HG03460 (cell line): ENCODE measurements around the gene TMEM156.
"Not testable (repeated sequence)": the region's sequence is repeated elsewhere in the genome, so short reads cannot be mapped to it uniquely, and the experiment has no call there.

ENCODE experiments used
- ATAC-seq: cut with Tn5 transposase; IDR thresholded peaks from one replicate; pipeline ENCODE4 v1.9.1; 2021; ENCODE audit not compliant: unreplicated experiment

TMEM156 gene

DNA sequence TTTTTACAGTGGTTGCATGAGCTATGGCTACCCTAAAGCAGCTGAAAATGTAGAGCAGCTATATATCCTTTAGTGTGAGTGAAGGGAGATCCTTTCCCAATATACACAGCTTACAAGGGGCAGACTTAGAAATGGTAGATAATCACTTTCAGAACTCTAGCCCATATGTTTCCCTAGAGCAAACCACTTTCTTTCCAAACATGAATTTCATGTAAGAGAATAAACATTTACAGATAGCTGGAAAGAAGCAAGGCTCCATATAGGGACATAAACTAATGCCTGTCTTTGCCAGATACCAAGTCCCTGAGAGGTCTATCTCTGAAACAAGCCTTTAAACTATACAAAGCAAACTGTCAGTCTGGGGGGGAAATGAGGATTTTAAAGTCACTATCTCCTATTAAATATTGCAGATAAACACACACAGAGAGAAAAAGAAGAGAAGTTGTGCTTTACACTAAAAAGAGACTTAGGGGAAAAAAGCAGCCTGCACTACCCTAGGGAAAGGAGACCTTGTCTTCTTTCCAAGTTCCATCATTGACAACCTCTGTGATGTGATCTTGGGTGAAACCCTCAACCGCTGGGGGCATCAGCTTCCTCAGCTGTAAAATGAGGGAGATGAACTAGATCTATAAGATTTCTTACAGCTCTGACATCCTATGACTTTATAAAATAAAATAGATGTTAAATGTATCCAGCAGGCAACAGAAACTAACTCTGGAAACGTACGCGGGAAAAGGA lies 73.6 kb downstream of the TMEM156 start:
- ATAC-seq: no peak

DNA sequence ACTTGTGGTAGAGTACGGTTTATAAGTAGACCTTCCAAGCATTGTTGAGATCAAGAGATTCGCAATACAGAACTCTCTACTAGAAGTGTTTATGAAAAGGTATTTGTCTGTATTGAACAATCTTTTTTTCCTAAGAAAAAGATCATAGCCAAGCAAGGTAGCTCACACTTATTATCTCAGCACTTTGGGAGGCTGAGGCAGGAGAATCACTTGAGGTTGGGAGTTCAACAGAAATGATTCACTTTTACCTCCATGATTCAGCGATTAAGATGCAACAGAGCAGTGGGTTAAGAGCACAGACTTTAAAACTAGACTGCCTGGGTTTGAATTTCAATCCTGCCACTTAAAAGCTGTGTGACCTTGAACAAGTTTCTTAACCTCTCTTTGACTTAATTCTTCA lies 74.3 kb downstream of the TMEM156 start:
- ATAC-seq: no peak

DNA sequence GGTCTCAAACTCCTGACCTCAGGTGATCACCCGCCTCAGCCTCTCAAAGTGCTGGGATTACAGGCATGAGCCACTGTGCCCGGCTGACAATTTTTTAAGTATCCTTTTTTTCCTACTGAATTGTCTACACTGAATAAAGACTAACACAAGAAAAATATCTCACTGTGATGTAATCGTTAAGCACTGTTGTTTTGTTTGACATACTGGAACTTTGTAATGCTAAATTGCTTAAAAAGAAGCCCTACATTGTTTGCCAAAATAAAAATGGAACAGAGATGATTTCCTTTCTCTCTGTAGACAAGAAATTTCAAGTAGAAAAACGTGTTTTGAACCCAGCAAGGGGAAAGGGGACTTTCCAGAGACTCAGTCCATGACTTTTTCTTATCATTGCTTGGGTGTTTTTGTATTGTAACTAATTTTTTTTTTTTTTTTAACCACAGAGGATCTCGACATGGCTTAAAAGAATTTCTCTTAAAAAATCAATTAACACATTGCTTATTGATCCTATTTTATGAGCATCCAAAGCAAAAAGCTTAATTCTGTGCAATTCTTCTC lies 74.9 kb downstream of the TMEM156 start:
- ATAC-seq: no peak

DNA sequence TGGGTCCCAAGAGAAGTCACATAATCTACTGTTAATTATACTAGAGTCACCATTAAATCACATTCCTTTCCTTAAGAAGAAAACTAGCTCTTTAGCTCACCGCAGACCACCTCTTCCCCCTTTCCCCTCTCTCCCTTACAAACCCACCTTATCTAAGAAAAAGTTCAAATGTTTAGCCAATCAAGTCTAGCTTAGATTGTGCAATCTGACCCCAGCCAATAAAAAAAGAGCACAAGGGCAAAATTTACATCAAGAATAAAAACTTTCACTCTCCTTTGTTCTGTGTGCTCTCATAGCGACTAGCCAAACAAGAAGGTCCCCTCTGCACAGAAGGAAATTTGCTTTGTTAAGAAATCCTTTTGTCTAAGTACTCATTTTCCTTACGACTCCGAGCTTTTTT lies 76.3 kb downstream of the TMEM156 start:
- no peak for ATAC-seq

DNA sequence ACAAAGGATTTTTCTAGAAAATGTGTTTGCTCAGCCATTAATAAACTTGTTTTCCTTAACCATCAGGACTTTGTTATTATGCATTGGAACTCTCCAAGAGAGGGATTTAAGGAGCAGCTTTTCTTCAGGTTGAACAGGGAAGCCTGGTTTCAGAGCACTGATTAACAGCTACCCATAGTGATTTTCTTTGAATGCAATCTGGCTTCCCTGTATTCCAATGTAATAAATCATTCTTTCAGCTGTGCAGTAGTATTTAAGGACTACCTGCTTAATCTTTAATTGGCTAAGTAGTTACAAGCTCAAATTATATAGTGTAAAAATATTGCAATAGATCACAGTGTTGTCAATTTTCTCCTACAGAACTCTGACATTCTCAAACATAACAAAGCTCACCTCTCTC lies 77.5 kb downstream of the TMEM156 start:
- ATAC-seq: no peak

DNA sequence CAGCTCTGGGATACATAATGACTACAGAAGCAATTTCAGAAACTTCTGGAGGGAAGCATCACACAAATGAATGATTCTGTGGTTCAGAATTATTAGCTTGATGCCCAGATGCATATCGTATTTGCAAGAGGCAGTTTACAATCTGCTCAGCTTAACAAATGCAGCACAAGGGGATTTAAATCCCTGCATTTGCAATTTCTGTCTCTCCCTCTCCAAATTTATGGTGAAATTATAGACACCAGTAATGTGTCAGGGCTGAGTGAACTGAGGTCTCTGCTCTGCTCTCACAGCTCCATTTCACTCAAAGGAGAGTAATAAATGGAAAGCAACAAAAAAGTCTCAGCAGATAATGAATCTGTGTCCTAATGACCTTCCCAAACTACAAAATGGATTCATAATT lies 80.2 kb downstream of the TMEM156 start:
- no peak for ATAC-seq

DNA sequence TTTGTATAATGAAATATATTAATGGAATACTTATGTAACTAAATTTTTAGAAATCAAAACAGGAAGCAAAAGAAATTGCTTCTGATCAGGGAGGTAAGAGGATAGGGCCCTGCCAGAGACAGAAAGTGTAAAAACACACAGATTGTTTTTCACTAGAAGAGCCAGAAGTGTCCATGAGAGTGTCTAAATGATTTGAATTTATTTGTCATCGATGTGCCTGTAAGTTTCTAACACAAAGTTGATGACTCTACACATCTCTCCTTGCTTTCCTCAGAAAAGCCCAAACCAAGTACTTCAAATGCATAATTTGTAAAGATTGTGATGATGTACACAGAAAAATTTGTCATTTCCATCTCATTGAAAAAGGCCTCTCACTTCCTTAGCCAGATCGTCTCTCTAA lies 80.6 kb downstream of the TMEM156 start:
- ATAC-seq: no peak

DNA sequence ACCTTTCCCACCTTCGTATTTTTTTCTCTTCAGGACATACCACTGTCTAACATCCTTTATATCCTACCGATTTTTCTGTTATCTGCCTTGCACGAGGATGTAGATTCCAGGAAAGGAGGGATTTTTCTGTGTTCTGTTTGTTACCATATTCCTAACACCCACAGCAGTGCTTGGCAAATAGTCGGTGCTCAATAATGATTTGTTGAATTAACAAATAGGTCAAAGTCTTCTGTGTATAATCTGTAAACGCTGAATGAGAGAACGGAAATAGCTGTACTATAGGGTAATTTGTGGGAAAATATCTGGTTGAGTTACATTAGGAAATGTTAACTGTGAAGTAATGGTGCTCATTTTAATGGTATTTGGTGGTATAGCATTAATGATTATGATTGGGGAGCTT lies 81.5 kb downstream of the TMEM156 start:
- ATAC-seq: no peak

DNA sequence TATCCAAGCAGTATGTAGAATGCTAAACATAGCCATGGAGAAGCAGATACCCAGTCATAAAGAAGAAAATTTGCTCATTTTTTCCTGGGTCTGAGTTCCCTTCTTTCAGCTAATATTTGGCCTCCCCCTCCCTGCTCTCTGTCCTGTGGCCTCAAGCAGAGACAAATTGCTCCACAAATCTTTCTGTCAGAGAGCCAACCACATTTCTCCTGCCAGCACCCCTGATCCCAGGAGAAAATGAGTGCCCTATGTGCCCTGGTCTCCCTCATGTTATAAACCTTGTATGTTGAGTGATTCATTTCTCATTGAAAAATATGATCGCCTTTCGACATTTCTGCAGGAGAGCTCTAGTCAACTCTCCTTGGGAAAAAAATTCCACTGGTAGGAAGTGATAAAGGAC lies 82.0 kb downstream of the TMEM156 start:
- no peak for ATAC-seq

DNA sequence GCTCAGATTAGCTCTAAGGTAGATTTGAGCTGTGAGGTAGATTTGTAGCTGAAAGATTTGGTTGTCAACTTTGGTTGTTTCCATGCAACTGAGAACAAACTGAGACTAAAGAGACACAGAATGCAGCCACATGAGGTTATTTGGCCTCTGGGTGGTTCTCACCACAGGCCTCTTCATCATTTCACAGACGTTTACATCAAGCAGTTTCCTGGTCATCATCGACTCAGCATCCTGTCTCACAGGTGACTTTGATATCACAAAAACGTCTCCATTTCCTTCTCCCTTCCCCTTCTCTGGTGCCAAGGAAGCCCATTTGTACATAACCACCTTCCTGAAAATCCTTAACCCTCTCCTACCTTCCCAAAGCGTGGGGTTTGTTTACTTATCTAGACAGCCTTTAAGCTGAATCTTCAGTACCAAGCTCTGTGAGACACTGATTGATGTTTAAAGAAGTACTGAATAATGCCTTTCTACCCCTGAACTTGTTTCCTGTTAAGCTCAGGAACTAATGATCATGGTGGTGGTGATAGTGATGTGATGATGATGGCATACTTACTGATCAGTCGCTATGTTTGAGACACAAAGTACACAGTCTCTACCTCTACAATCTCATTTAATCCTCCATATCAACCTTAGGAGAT lies 82.7 kb downstream of the TMEM156 start:
- no peak for ATAC-seq

DNA sequence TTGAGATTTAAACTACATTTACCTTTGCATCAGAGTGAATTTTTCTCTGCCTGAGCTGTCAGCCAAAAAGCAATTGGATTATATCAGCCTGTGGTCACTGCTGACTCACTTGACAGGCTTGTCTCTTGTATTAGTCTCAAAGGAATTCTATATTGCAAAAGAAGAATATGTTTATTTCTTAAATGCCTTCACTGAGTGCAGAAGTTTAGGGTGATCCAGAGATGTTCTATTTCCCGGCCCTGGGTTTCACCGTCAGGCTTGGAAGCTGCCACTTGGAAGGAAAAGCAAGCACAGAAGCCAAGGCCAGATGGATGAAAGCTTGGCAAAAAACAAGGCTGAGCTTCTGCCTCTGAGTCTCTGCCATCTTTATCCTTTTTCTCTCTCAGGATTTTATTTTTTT lies 83.7 kb downstream of the TMEM156 start:
- no peak for ATAC-seq

DNA sequence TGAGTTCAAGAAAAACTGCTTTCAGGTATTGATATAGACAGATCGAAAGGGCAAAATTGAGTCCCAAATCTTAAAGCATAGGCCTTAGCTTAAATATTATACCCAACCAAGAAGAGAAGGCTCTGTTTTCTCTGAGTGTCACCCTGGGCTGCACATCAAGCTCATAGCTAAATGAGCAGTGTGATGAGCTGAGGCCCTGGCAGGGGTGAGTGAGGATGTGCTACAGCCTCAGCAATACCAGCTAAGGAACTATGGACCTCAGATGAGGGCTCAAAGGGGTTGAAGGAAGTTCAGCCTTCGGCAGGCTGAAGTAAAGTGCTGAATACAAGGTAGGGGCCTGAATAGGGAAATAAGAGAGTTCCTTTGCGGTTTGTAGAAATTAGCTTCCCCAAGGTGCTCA lies 85.3 kb downstream of the TMEM156 start:
- no peak for ATAC-seq

DNA sequence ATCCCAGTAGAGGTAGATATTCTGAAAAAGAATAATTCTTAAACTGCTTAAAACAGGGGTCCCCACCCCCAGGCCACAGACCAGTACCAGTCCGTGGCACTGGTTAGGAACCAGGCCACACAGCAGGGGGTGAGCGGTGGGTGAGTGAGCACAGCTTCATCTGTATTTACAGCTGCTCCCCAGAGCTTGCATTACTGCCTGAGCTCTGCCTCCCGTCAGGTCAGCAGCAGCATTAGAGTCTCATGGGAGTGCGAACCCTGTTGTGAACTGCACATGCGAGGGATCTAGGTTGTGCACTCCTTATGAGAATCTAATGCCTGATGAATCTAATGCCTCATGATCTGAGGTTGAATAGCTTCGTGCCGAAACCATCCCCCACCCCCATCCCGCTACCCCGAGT lies 87.8 kb downstream of the TMEM156 start:
- ATAC-seq: no peak

DNA sequence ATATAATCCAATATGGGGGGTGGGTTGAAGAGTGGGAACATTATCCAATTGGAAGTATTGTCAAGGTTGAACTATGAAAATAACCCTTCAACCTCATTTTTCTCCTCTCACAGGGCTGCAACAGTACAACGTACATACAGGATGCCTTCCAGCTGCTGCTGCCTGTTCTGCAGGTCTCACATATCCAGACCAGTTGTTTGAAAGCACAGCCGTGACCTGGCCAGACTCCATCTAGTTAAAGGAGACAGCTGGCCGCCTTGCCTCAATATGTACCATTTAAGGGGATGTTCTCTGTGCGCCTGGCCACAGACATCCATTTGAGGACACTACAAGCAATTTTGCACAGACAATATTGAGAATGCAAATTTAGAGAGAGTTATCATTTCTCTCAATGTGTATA lies 88.9 kb downstream of the TMEM156 start:
- no peak for ATAC-seq

DNA sequence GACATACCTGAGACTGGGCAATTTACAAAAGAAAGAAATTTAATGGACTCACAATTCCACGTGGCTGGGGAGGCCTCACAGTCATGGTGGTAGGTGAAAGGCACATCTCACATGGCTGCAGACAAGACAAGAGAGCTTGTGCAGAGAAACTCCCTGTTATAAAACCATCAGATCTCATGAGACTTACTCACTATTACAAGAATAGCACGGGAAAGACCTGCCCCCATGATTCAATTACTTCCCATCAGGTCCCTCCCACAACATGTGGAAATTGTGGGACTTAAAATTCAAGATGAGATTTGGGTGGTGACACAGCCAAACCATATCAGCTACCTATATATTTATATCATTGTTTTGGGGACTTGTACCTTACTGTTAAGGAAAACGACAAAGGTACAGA lies 90.3 kb downstream of the TMEM156 start:
- not testable (repeated sequence) for ATAC-seq

DNA sequence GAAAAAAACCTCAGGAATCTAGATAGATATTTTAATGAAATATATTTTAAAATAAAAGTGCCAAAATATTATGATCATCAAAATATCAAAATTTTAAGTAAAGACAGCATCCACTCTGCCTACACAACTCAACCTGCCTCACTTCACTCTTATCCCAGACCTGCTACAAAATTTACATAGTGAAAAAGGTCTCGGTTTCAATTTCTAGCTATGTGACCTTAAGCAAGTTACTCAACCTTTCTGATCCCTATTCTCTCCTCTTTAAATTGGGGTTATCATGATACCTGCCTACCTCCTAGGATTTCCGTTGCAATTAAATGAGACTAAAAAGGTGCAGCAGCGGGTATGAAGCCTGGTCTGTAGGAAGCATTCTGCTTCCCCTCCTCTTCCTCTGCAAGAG lies 91.7 kb downstream of the TMEM156 start:
- ATAC-seq: no peak

DNA sequence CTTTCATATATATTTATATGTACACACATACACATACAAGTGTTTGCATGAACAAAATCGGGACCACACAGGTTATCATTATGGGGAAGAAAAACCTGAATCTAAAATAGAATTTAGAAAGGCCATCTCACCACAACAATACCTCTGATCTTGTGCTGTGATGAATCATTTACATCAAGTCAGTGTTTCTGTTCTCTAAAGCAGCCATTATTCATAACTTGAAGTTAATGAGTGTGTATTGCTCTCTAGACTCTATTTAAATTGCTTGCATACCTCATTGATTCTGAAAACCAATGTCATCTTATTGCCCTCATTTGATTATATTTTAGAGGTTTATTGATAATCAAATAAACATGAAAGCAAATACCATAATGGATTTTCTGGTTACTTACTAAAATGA lies 93.0 kb downstream of the TMEM156 start:
- ATAC-seq: peak; percentile 95

DNA sequence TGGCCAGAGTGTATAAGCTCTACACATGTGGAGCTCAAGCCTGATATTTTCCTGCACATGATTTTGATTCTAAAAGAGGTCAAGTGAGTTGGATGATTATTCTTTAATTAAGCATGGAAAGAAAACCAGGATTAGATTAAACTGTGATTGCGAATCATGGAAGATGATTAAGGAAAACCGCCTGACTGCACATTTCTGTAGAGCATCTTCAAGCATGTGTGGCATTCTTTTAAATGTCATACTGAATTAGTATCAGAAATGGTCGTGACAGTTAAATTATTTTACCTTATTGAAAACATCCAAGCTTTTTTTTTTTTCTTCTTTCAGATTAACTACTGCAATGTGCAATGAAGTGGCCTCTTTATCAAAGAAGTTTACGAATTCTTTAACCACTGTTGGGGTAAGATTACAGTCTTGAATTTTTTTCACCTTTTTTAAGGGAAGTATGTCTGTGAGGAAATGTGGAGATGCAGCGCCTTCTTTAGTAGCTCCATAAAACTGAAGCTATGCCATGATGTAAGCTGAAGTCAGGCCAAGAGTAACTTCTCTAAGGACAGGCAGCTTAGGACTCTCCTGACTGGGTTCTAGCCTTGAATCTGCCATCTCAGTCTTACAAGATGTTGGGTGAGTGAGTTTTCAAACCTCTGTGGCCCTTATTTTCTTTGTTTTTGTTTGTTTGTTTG lies 96.7 kb downstream of the TMEM156 start:
- no peak for ATAC-seq

DNA sequence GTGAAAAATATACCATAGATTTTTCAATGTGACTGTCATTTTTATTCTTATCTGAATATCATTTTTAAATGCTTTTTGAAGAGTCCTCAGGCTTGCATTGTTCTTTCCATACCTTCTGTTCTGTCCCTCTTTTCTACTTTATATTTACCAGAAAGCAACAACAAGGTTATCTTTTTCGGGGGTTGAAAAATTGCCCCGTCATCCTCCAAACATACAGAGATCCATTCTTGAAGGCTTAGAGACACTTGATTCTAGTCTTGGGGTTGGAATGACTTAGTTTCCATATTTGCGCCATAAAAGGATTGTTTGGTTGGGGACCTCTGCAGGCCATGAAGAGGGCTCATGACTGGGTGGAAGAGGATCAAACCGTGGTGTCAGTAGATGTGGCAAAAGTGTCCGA lies 101.1 kb downstream of the TMEM156 start:
- no peak for ATAC-seq

DNA sequence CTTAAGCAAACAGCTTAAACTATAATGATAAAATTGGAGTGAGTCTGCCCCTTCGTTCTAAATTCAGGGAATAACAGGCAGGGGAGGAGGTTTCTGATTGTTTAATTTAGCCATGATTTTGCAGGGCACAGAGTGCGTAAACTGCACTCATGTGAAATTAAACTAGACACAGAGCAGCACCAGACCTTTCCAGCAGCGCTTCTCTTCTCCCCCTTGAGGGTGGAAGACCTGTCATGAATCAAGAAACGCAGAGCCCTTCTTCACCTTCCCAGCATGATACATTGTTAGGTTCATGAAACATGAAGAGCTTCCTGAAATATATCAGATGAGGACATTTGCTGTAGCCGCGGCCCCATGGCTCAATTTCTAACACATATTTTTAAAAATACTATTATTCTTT lies 101.5 kb downstream of the TMEM156 start:
- ATAC-seq: no peak

DNA sequence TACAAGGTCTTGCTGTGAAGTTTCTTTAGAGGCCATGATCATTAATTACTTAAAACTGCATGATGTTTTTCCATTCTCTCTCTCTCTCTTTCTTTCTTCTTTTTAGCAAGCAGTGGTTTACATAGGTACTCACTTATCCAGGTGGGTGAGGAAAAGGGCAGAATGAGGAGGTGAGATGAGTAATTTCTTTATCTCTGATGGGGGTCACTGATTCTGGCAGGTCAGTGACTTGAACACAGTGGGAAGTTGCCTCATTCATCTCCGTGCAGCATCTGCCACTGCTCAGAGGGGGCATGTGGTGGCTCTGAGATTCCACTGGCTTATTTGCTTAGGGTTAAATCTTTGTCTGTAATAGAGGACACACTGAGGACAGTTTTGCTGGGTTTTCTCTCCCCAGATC lies 102.0 kb downstream of the TMEM156 start:
- peak; percentile 76 for ATAC-seq

DNA sequence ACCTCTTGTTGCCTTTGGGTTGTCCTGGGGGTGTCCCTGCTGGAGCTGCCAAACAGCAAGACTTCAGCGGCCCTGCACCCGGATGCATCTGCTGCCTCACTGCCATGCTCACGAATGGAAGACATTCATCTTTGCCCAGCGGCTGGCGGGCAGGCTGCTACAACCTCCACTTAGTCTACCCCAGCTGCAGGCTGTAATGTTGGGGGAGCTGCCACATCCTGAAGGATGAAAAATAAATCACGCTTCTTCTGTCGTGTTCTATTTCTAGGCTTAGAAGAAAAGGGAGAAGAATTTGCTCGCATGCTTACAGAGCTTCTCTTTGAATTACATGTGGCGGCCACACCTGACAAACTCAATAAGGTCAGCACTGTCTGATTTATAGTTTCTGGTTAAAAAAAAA lies 103.2 kb downstream of the TMEM156 start:
- no peak for ATAC-seq
